ENCODE data around the gene ANKRD23.

The ANKRD23 gene

GRCh38 chr2:96792772-96793749 is 50.8 kb downstream of the ANKRD23 start:
- no peak for DNase-seq

GRCh38 chr2:96789245-96789617 is 54.6 kb downstream of the ANKRD23 start:
- no peak for DNase-seq

- no peak for DNase-seq
These were observed 55.2 kb downstream of the ANKRD23 start for GRCh38 chr2:96788442-96789244.
